HEK293 (cell line): ENCODE measurements around the gene TMEM130.

Experiments
- YY1 ChIP-seq: fragments of 450-650 bp; formaldehyde crosslinking; IDR thresholded peaks from 2 replicates; pipeline ENCODE4 v1.5.1; 2018; ENCODE audit warnings: missing biosample characterization, missing genetic modification characterization
- TF ChIP-seq, protein P1 (sequence below): fragments of 450-650 bp; formaldehyde crosslinking; IDR thresholded peaks from 2 replicates; pipeline ENCODE4 v1.5.1; 2016; ENCODE audit warnings: missing biosample characterization, missing genetic modification characterization
- TF ChIP-seq, protein P2 (sequence below): fragments of 450-650 bp; formaldehyde crosslinking; IDR thresholded peaks from 2 replicates; pipeline ENCODE4 v1.5.1; 2016; ENCODE audit warnings: missing biosample characterization, missing genetic modification characterization, low read depth
- TF ChIP-seq, protein P3 (sequence below): fragments of 450-650 bp; formaldehyde crosslinking; optimal IDR thresholded peaks from 2 replicates; pipeline ENCODE3; 2016; ENCODE audit warnings: missing biosample characterization, mild to moderate bottlenecking, missing genetic modification characterization

DNA sequence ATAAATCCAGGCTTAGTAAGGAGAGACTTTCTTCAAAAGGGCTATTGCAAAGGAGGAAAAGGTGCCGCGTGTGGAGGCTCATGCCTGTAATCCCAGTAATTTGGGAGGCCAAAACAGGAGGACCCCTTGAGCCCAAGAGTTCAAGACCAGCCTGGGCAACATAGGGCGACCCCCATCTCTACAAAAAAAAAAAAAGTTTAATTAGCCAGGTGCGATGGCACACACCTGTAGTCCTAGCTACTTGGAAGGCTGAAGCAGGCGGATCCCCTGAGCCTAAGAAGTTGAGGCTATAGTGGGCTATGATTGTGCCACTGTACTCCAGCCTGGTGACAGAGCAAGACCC is 32.2 kb downstream of the TMEM130 start:
- TF ChIP-seq, protein P1, sequence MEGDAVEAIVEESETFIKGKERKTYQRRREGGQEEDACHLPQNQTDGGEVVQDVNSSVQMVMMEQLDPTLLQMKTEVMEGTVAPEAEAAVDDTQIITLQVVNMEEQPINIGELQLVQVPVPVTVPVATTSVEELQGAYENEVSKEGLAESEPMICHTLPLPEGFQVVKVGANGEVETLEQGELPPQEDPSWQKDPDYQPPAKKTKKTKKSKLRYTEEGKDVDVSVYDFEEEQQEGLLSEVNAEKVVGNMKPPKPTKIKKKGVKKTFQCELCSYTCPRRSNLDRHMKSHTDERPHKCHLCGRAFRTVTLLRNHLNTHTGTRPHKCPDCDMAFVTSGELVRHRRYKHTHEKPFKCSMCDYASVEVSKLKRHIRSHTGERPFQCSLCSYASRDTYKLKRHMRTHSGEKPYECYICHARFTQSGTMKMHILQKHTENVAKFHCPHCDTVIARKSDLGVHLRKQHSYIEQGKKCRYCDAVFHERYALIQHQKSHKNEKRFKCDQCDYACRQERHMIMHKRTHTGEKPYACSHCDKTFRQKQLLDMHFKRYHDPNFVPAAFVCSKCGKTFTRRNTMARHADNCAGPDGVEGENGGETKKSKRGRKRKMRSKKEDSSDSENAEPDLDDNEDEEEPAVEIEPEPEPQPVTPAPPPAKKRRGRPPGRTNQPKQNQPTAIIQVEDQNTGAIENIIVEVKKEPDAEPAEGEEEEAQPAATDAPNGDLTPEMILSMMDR = no peak
- TF ChIP-seq, protein P2, sequence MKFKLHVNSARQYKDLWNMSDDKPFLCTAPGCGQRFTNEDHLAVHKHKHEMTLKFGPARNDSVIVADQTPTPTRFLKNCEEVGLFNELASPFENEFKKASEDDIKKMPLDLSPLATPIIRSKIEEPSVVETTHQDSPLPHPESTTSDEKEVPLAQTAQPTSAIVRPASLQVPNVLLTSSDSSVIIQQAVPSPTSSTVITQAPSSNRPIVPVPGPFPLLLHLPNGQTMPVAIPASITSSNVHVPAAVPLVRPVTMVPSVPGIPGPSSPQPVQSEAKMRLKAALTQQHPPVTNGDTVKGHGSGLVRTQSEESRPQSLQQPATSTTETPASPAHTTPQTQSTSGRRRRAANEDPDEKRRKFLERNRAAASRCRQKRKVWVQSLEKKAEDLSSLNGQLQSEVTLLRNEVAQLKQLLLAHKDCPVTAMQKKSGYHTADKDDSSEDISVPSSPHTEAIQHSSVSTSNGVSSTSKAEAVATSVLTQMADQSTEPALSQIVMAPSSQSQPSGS = no peak
- TF ChIP-seq YY1 (tag by site-specific recombination) = no peak
- TF ChIP-seq, protein P3, sequence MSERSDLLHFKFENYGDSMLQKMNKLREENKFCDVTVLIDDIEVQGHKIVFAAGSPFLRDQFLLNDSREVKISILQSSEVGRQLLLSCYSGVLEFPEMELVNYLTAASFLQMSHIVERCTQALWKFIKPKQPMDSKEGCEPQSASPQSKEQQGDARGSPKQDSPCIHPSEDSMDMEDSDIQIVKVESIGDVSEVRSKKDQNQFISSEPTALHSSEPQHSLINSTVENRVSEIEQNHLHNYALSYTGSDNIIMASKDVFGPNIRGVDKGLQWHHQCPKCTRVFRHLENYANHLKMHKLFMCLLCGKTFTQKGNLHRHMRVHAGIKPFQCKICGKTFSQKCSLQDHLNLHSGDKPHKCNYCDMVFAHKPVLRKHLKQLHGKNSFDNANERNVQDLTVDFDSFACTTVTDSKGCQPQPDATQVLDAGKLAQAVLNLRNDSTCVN (tag by site-specific recombination) = no peak
